IMR-90 (cell line): ENCODE data around the gene GLUD1.

Source experiments
- CEBPB ChIP-seq: IDR thresholded peaks from 2 replicates; pipeline ENCODE4 v1.6.1; 2012; ENCODE audit warnings: low read depth, low read length, improper control_type of control experiment
- MAFK ChIP-seq: IDR thresholded peaks from 2 replicates; pipeline ENCODE4 v1.6.1; 2012; ENCODE audit warnings: low read depth, low read length, improper control_type of control experiment
- MXI1 ChIP-seq: IDR thresholded peaks from 2 replicates; pipeline ENCODE4 v1.6.1; 2012; ENCODE audit warnings: low read depth, mild to moderate bottlenecking, low read length, moderate library complexity, borderline replicate concordance
- POLR2A ChIP-seq: IDR thresholded peaks from 2 replicates; pipeline ENCODE4 v1.6.1; 2012; ENCODE audit warnings: mild to moderate bottlenecking, low read depth, low read length
- RAD21 ChIP-seq: IDR thresholded peaks from 2 replicates; pipeline ENCODE4 v1.6.1; 2012; ENCODE audit warnings: low read length, improper control_type of control experiment
- RCOR1 ChIP-seq: IDR thresholded peaks from 2 replicates; pipeline ENCODE4 v1.6.1; 2012; ENCODE audit warnings: mild to moderate bottlenecking, low read length, improper control_type of control experiment; ENCODE audit not compliant: insufficient replicate concordance
- SMC3 ChIP-seq: fragments of 150-350 bp; IDR thresholded peaks from 2 replicates; pipeline ENCODE4 v1.6.1; 2016; ENCODE audit warnings: low read depth, mild to moderate bottlenecking, antibody characterized with exemption, low read length, moderate library complexity
- TF ChIP-seq, protein P1 (sequence below): conservative IDR thresholded peaks from 2 replicates; pipeline ENCODE4 v1.5.1; 2012; ENCODE audit warnings: mild to moderate bottlenecking, low read depth, low read length, improper control_type of control experiment
- TF ChIP-seq, protein P2 (sequence below): fragments of 150-350 bp; IDR thresholded peaks from 2 replicates; pipeline ENCODE4 v1.6.1; 2017; ENCODE audit warnings: mild to moderate bottlenecking, antibody characterized with exemption, low read length, low read depth

GRCh38 chr10:87094373-87095235 lies at the start of gene GLUD1, which contains the start of gene SHLD2:
- TF ChIP-seq, protein P1, sequence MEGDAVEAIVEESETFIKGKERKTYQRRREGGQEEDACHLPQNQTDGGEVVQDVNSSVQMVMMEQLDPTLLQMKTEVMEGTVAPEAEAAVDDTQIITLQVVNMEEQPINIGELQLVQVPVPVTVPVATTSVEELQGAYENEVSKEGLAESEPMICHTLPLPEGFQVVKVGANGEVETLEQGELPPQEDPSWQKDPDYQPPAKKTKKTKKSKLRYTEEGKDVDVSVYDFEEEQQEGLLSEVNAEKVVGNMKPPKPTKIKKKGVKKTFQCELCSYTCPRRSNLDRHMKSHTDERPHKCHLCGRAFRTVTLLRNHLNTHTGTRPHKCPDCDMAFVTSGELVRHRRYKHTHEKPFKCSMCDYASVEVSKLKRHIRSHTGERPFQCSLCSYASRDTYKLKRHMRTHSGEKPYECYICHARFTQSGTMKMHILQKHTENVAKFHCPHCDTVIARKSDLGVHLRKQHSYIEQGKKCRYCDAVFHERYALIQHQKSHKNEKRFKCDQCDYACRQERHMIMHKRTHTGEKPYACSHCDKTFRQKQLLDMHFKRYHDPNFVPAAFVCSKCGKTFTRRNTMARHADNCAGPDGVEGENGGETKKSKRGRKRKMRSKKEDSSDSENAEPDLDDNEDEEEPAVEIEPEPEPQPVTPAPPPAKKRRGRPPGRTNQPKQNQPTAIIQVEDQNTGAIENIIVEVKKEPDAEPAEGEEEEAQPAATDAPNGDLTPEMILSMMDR = peak; percentile 17; the same call in 1 of the 2 replicates
- TF ChIP-seq RAD21 (no peak), MAFK (no peak), CEBPB (no peak), POLR2A (peak; percentile 87), RCOR1 (no peak), SMC3 (no peak), MXI1 (peak; percentile 9; the same call in 1 of the 2 replicates)
- TF ChIP-seq, protein P2, sequence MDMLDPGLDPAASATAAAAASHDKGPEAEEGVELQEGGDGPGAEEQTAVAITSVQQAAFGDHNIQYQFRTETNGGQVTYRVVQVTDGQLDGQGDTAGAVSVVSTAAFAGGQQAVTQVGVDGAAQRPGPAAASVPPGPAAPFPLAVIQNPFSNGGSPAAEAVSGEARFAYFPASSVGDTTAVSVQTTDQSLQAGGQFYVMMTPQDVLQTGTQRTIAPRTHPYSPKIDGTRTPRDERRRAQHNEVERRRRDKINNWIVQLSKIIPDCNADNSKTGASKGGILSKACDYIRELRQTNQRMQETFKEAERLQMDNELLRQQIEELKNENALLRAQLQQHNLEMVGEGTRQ = no peak
